Activated B cell treated with CpG ODN at 0.5 μM for 24 hours (primary cell): ENCODE measurements around the gene NANOS2. TPM values are rescaled to one million over a fixed set of nuclear protein-coding genes. Genes with fewer than 3 reads are reported as not detected.
"Not testable (repeated sequence)": the region's sequence is repeated elsewhere in the genome, so short reads cannot be mapped to it uniquely, and the experiment has no call there.

Experiments used
- ATAC-seq: fragments of 200-7000 bp; cut with Tn5 transposase; one replicate; pipeline ENCODE4 v1.10.0; 2021; ENCODE audit warnings: low read depth, mild to moderate bottlenecking, moderate library complexity
- CTCF ChIA-PET: fragments of 350-600 bp; sonication (Branson Sonifier 250); formaldehyde crosslinking; loops from one replicate; lab custom pipeline; 2021; ENCODE audit warnings: antibody characterized with exemption; lab: Charles Lee
- POLR2A ChIA-PET: fragments of 350-600 bp; sonication (Branson Sonifier 250); formaldehyde crosslinking; loops from one replicate; lab custom pipeline; 2021; ENCODE audit warnings: antibody characterized with exemption; lab: Charles Lee
- DNase-seq: peaks from one replicate; pipeline ENCODE4 v3.0.0; 2022
- H3K27ac Mint-ChIP-seq: one replicate; pipeline ENCODE4 v1.8.0; 2020; ENCODE audit warnings: mixed read lengths
- H3K27me3 Mint-ChIP-seq: one replicate; pipeline ENCODE4 v1.8.0; 2021; ENCODE audit warnings: mixed read lengths
- H3K36me3 Mint-ChIP-seq: one replicate; pipeline ENCODE4 v1.8.0; 2021; ENCODE audit warnings: low read depth, mixed read lengths
- H3K4me1 Mint-ChIP-seq: one replicate; pipeline ENCODE4 v1.8.0; 2021; ENCODE audit warnings: mixed read lengths
- H3K4me3 Mint-ChIP-seq: one replicate; pipeline ENCODE4 v1.8.0; 2020; ENCODE audit warnings: mild to moderate bottlenecking, mixed read lengths
- H3K9me3 Mint-ChIP-seq: one replicate; pipeline ENCODE4 v1.8.0; 2020; ENCODE audit warnings: mixed read lengths
- CTCF ChIP-seq: fragments of 200-600 bp; IDR thresholded peaks from one replicate; pipeline ENCODE4 v1.8.0; 2022; ENCODE audit warnings: antibody characterized with exemption, mild to moderate bottlenecking
- intact Hi-C: fragments of 100-400 bp; cut with micrococcal nuclease; formaldehyde crosslinking; loops from one replicate; pipeline ENCODE4 v1.15.1; 2024
- total RNA-seq: library from RNA; stranded (reverse); gene quantifications from 2 replicates; pipeline ENCODE4 v1.2.3, GENCODE V29; 2022

NANOS2 gene
- total RNA-seq, 1 donor from 2014 or later: not detected

- ChIA-PET CTCF (no interaction called here), POLR2A (interaction anchor here (0.6 kb wide), 1 partner anchor 236 kb away, joined by 4 read pairs; no protein-coding TSS in a partner anchor)
- ATAC-seq (no peak), DNase-seq (no peak)
- Mint-ChIP-seq H3K4me1 (peaks cover 31% of the 10 kb centered on the region), H3K36me3 (peaks cover 35% of the 10 kb centered on the region), H3K27ac (no peak overlapping the region), H3K9me3 (no peaks in the 10 kb centered on the region), H3K4me3 (no peak overlapping the region), H3K27me3 (no peaks in the 10 kb centered on the region)
- TF ChIP-seq CTCF: no peak
- intact Hi-C loops: no loop called here
Measured at GRCh38 chr19:45897261-45897812, 17.2 kb downstream of the NANOS2 start.

- H3K27me3 Mint-ChIP-seq, ATAC-seq, H3K4me3 Mint-ChIP-seq, H3K27ac Mint-ChIP-seq, H3K9me3 Mint-ChIP-seq, CTCF ChIA-PET, intact Hi-C loops, DNase-seq: not testable (repeated sequence)
- peaks cover 28% of the 10 kb centered on the region for H3K4me1 Mint-ChIP-seq
- POLR2A ChIA-PET: interaction anchor here (0.7 kb wide), 2 partner anchors 104 to 1049 kb away, joined by 3 to 5 read pairs; no protein-coding TSS in a partner anchor
- H3K36me3 Mint-ChIP-seq: peaks cover 30% of the 10 kb centered on the region
Measured at GRCh38 chr19:45895983-45896599, 18.5 kb downstream of the NANOS2 start.

GRCh38 chr19:45895519-45895972, 19.0 kb downstream of the NANOS2 start:
- no peak for TF ChIP-seq CTCF
- DNase-seq (no peak), ATAC-seq (no peak)
- Mint-ChIP-seq H3K4me3 (no peak overlapping the region), H3K36me3 (peaks cover 29% of the 10 kb centered on the region), H3K9me3 (no peaks in the 10 kb centered on the region), H3K27me3 (no peaks in the 10 kb centered on the region), H3K4me1 (peaks cover 23% of the 10 kb centered on the region), H3K27ac (no peak overlapping the region)
- ChIA-PET POLR2A (no interaction called here), CTCF (no interaction called here)
- intact Hi-C loops: no loop called here

- POLR2A ChIA-PET: no interaction called here
- H3K9me3 Mint-ChIP-seq: no peaks in the 10 kb centered on the region
- intact Hi-C loops: no loop called here
- H3K4me3 Mint-ChIP-seq: no peak overlapping the region
- TF ChIP-seq CTCF: no peak
- peaks cover 20% of the 10 kb centered on the region for H3K4me1 Mint-ChIP-seq
- H3K27ac Mint-ChIP-seq: no peak overlapping the region
- CTCF ChIA-PET: no interaction called here
- no peaks in the 10 kb centered on the region for H3K27me3 Mint-ChIP-seq
- DNase-seq: no peak
- no peak for ATAC-seq
- H3K36me3 Mint-ChIP-seq: peaks cover 22% of the 10 kb centered on the region
Measured at GRCh38 chr19:45890877-45891276, 23.7 kb downstream of the NANOS2 start.

GRCh38 chr19:45889210-45889885, 25.2 kb downstream of the NANOS2 start:
- Mint-ChIP-seq H3K27ac (no peak overlapping the region), H3K4me1 (peaks cover 20% of the 10 kb centered on the region)

More at GRCh38 chr19:45889210-45889885, 25.2 kb downstream of the NANOS2 start:
- H3K9me3 Mint-ChIP-seq: no peaks in the 10 kb centered on the region
- POLR2A ChIA-PET: interaction anchor here (5.0 kb wide), 1 partner anchor 14 kb away, joined by 60 read pairs; the partner anchor contains the start of gene MYPOP
- H3K27me3 Mint-ChIP-seq: no peaks in the 10 kb centered on the region
- no peak for TF ChIP-seq CTCF
- ATAC-seq: no peak
- intact Hi-C loops: loop anchor here (5.0 to 10.0 kb wide), 2 partner anchors 128 to 455 kb away; partner anchors contain the start of gene PPP5C
- peaks cover 11% of the 10 kb centered on the region for H3K36me3 Mint-ChIP-seq
- no peak for DNase-seq
- H3K4me3 Mint-ChIP-seq: no peak overlapping the region
- CTCF ChIA-PET: no interaction called here
